Mesenchymal stem cell (in vitro differentiated cells and primary cell): Measurements from ENCODE around the gene UCN.

Experiments used
- DNase-seq: peaks from one replicate; pipeline ENCODE4 v3.0.0-alpha.2; 2013
- H2AFZ ChIP-seq: one replicate; pipeline ENCODE4 v1.6.1; 2013; ENCODE audit warnings: low read depth, mild to moderate bottlenecking, control low read depth, inconsistent platforms, low read length, moderate library complexity
- H2AK5ac ChIP-seq: 2 replicates; pipeline ENCODE4 v1.6.1; 2013; ENCODE audit warnings: low read length, moderate library complexity, mild to moderate bottlenecking, inconsistent platforms; ENCODE audit not compliant: severe bottlenecking
- H2BK120ac ChIP-seq: one replicate; pipeline ENCODE4 v1.6.1; 2013; ENCODE audit warnings: low read depth, mild to moderate bottlenecking, inconsistent platforms, low read length, moderate library complexity
- H2BK12ac ChIP-seq, 2 experiments: one replicate each; pipeline ENCODE4 v1.6.1; 2013; ENCODE audit warnings: inconsistent platforms in 2 of 2, low read length in 2 of 2, mild to moderate bottlenecking in 2 of 2, moderate library complexity in 2 of 2, control low read depth in 1 of 2
- H2BK15ac ChIP-seq: one replicate; pipeline ENCODE4 v1.6.1; 2013; ENCODE audit warnings: mild to moderate bottlenecking, low read depth, inconsistent platforms; ENCODE audit not compliant: poor library complexity, severe bottlenecking
- H2BK5ac ChIP-seq: 2 replicates; pipeline ENCODE4 v1.6.1; 2013; ENCODE audit warnings: low read depth, mild to moderate bottlenecking, low read length, control low read depth, inconsistent platforms; ENCODE audit not compliant: poor library complexity, severe bottlenecking
- H3K14ac ChIP-seq, 2 experiments: one replicate each; pipeline ENCODE4 v1.6.1; 2013; ENCODE audit warnings: inconsistent platforms in 2 of 2, low read length in 2 of 2, control low read depth in 1 of 2, mild to moderate bottlenecking in 1 of 2, moderate library complexity in 1 of 2
- H3K18ac ChIP-seq, 2 experiments: one replicate each; pipeline ENCODE4 v1.6.1; 2013; ENCODE audit warnings: inconsistent platforms in 2 of 2, low read length in 2 of 2, control low read depth in 1 of 2, low read depth in 1 of 2, mild to moderate bottlenecking in 1 of 2
- H3K23ac ChIP-seq, 2 experiments: one replicate each; pipeline ENCODE4 v1.6.1; 2013; ENCODE audit warnings: inconsistent platforms in 2 of 2, low read length in 2 of 2, mild to moderate bottlenecking in 2 of 2, moderate library complexity in 2 of 2, control low read depth in 1 of 2
- H3K27ac ChIP-seq: 2 replicates; pipeline ENCODE4 v1.5.1; 2013; ENCODE audit warnings: mild to moderate bottlenecking, moderate library complexity, low read length, control low read depth, inconsistent platforms; ENCODE audit not compliant: poor library complexity, severe bottlenecking
- H3K27me3 ChIP-seq, 2 experiments: 2 replicates each; pipeline versions ENCODE4 v1.6.1 to v1.7.0; 2013; ENCODE audit warnings: low read length in 2 of 2, mild to moderate bottlenecking in 2 of 2, moderate library complexity in 2 of 2, control low read depth in 1 of 2, inconsistent platforms in 1 of 2; ENCODE audit not compliant: control insufficient read depth in 1 of 2, insufficient read depth in 1 of 2
- H3K36me3 ChIP-seq, 2 experiments: 2 replicates each; pipeline versions ENCODE4 v1.6.1 to v1.7.0; 2013; ENCODE audit warnings: low read length in 2 of 2, control low read depth in 1 of 2, inconsistent platforms in 1 of 2, low read depth in 1 of 2, mild to moderate bottlenecking in 1 of 2; ENCODE audit not compliant: insufficient read depth in 2 of 2, control insufficient read depth in 1 of 2
- H3K4ac ChIP-seq, 2 experiments: one replicate each; pipeline ENCODE4 v1.6.1; 2013; ENCODE audit warnings: inconsistent platforms in 2 of 2, low read length in 2 of 2, mild to moderate bottlenecking in 2 of 2, moderate library complexity in 2 of 2, control low read depth in 1 of 2, low read depth in 1 of 2
- H3K4me1 ChIP-seq: 2 replicates; pipeline ENCODE4 v1.6.1; 2013; ENCODE audit warnings: low read depth, low read length, control low read depth; ENCODE audit not compliant: control insufficient read depth, insufficient read depth
- H3K4me2 ChIP-seq: 2 replicates; pipeline ENCODE4 v1.6.1; 2013; ENCODE audit warnings: low read length, mild to moderate bottlenecking, inconsistent platforms; ENCODE audit not compliant: poor library complexity, severe bottlenecking
- H3K4me3 ChIP-seq, 2 experiments: 2 replicates each; pipeline versions ENCODE4 v1.5.1 to v1.7.0; 2013; ENCODE audit warnings: low read length in 2 of 2, mild to moderate bottlenecking in 2 of 2, control low read depth in 1 of 2, low read depth in 1 of 2; ENCODE audit not compliant: insufficient read depth in 1 of 2
- H3K79me1 ChIP-seq: replicated peaks from 2 replicates; pipeline ENCODE4 v1.6.1; 2013; ENCODE audit warnings: mild to moderate bottlenecking, control low read depth, low read length, inconsistent platforms; ENCODE audit not compliant: poor library complexity, severe bottlenecking
- H3K9ac ChIP-seq: 2 replicates; pipeline ENCODE4 v1.7.0; 2013; ENCODE audit warnings: mild to moderate bottlenecking, low read length, moderate library complexity
- H3K9me3 ChIP-seq: 2 replicates; pipeline ENCODE4 v1.7.0; 2013; ENCODE audit warnings: mild to moderate bottlenecking, low read length; ENCODE audit not compliant: control insufficient read depth
- H4K8ac ChIP-seq: one replicate; pipeline ENCODE4 v1.6.1; 2013; ENCODE audit warnings: inconsistent platforms, mild to moderate bottlenecking, low read length, moderate library complexity
- H4K91ac ChIP-seq: one replicate; pipeline ENCODE4 v1.6.1; 2013; ENCODE audit warnings: mild to moderate bottlenecking, low read length, inconsistent platforms
- WGBS: methylation state at CpG from one replicate; pipeline ENCODE4 v1.1.7; 2013; ENCODE audit warnings: mixed read lengths; 5-methylcytosine and 5-hydroxymethylcytosine counted together

Gene UCN

DNA sequence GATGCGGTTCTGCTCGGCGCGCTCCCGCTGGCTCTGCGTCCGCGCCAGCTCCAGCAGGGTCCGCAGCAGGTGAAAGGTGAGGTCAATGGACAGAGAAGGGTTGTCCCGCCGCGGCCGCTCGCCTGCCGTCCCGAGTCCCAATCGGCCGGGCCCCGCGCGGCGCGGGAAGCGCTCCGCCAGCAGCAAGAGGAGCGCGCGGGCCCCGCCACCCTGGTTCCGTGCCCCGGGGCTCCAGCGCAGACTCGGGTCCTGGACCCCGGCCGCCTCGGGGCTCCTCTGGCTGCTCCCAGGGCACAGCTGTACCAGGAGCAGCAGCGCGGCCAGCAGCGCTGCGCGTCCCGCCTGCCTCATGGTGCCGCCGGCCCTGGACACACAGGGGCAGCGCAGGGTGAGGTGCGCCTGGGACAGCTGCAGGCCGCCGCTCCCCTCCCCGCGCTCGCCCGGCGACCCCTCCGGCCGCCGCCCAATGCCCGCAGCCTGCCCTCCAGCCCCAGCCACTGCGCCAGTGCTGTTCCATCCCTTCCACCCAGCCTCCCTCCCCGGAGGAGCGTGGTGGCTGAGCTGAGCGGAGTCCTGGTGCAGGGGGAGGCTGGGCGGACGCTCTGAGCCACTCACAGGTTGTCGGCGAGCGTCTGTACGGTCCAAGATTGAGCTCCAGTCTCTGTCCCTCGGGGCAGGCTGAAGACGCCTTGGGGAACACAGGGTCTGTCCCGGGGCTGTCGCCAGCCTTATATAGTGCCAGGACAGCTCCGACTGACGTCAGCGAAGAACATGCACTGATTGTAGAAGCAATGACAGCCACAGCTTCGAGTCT lies 493 bp downstream of the UCN start:
- H4K91ac ChIP-seq = no peak overlapping the region
- H3K4ac ChIP-seq = no peak overlapping the region
- H2BK15ac ChIP-seq = no peak overlapping the region
- H3K23ac ChIP-seq = no peak overlapping the region
- no peak overlapping the region for H2AK5ac ChIP-seq
- H2BK12ac ChIP-seq = no peak overlapping the region
- no peak overlapping the region for H3K4me2 ChIP-seq
- no peaks in the 10 kb centered on the region for H3K79me1 ChIP-seq
- no peak overlapping the region for H3K14ac ChIP-seq
- H3K9ac ChIP-seq = no peak overlapping the region
- no peak overlapping the region for H3K4me3 ChIP-seq
- H3K27me3 ChIP-seq = peaks cover 43 to 48% of the 10 kb centered on the region in 2 experiments
- DNase-seq = no peak
- peaks cover 16% of the 10 kb centered on the region for H3K4me1 ChIP-seq
- H3K36me3 ChIP-seq = peaks cover 14 to 34% of the 10 kb centered on the region in 2 experiments
- H3K27ac ChIP-seq = no peak overlapping the region
- H2AFZ ChIP-seq = no peak overlapping the region
- H2BK120ac ChIP-seq = no peak overlapping the region
- H4K8ac ChIP-seq = no peak overlapping the region
- H3K18ac ChIP-seq = no peak overlapping the region
- 9% methylated on average over 61 of the region's 75 CpGs for WGBS
- peaks cover 6% of the 10 kb centered on the region for H3K9me3 ChIP-seq
- H2BK5ac ChIP-seq = no peak overlapping the region

GRCh38 chr2:27307287-27307544 lies 1.0 kb downstream of the UCN start:
- Histone ChIP-seq H3K23ac (peak overlapping the region in 1 of 2 experiments; percentile 26), H4K91ac (no peak overlapping the region)
- 20% methylated on average over 12 of the region's 14 CpGs for WGBS

DNA sequence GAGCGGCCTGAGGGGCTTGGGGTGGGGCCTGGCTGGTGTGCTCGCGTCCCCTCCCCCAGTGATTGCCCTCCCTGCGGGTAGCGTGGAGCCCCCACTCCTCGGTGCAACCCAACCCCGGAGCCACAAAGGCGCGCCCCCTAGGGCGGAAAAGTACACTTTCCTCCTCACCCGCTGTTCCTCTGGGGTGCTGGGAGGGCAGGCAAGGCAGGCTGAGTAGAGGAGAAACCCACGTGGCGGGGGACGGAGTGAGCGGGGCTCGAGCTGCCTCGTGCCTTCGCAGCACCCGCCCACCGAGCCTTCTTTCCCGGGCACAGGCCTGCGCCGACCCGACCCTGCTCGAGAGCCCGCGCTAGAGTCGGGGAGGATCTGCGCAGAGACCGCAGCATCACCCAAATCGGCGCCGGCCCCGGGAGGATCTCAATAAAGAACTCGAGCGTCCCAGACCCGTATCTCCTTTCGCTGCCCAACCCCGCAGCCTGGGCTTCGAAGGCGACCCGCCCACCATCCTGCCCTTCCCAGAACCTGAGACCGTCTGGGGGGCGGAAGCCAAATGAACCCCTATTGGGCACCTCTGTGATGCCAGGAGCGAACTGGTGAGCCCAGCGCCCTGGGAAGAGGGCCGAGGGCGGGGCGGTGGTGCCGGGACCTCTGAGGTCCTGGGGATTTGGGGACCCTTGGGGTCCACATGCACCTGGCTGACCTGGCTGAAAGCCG lies 1.5 kb downstream of the UCN start:
- no peak overlapping the region for H4K91ac ChIP-seq
- H3K79me1 ChIP-seq = no peaks in the 10 kb centered on the region
- peaks cover 6% of the 10 kb centered on the region for H3K9me3 ChIP-seq
- H3K18ac ChIP-seq = no peak overlapping the region
- peaks cover 11 to 25% of the 10 kb centered on the region in 2 experiments for H3K36me3 ChIP-seq
- no peak overlapping the region for H3K27ac ChIP-seq
- 6% methylated on average over 46 of the region's 51 CpGs for WGBS
- H3K4me3 ChIP-seq = peak overlapping the region in 1 of 2 experiments; percentile 18
- no peak overlapping the region for H3K14ac ChIP-seq
- peaks cover 43 to 48% of the 10 kb centered on the region in 2 experiments for H3K27me3 ChIP-seq
- peaks cover 16% of the 10 kb centered on the region for H3K4me1 ChIP-seq
- no peak overlapping the region for H4K8ac ChIP-seq
- H2BK120ac ChIP-seq = no peak overlapping the region
- no peak overlapping the region for H3K9ac ChIP-seq
- H2AK5ac ChIP-seq = no peak overlapping the region
- no peak overlapping the region for H2BK12ac ChIP-seq
- no peak for DNase-seq
- no peak overlapping the region for H3K23ac ChIP-seq
- H3K4ac ChIP-seq = no peak overlapping the region
- no peak overlapping the region for H2BK5ac ChIP-seq
- H3K4me2 ChIP-seq = no peak overlapping the region
- no peak overlapping the region for H2BK15ac ChIP-seq
- H2AFZ ChIP-seq = no peak overlapping the region

More at GRCh38 chr2:27307287-27307544, 1.0 kb downstream of the UCN start:
- Histone ChIP-seq H3K9me3 (peaks cover 6% of the 10 kb centered on the region), H2BK12ac (no peak overlapping the region), H3K27ac (no peak overlapping the region), H3K79me1 (no peaks in the 10 kb centered on the region), H2BK15ac (no peak overlapping the region), H3K4me1 (peaks cover 16% of the 10 kb centered on the region), H3K9ac (no peak overlapping the region), H3K4me3 (no peak overlapping the region), H2AK5ac (no peak overlapping the region), H3K4ac (no peak overlapping the region), H2BK120ac (no peak overlapping the region), H2BK5ac (no peak overlapping the region), H3K27me3 (peaks cover 43 to 48% of the 10 kb centered on the region in 2 experiments), H4K8ac (no peak overlapping the region), H3K36me3 (peaks cover 14 to 30% of the 10 kb centered on the region in 2 experiments), H2AFZ (no peak overlapping the region), H3K4me2 (no peak overlapping the region), H3K18ac (no peak overlapping the region), H3K14ac (no peak overlapping the region)
- DNase-seq = no peak

GRCh38 chr2:27306136-27306535 lies 2.1 kb downstream of the UCN start:
- no peak overlapping the region for H2BK12ac ChIP-seq
- no peak overlapping the region for H2BK120ac ChIP-seq
- no peak overlapping the region for H3K4ac ChIP-seq
- H3K14ac ChIP-seq = no peak overlapping the region
- no peak overlapping the region for H3K4me3 ChIP-seq
- H3K27me3 ChIP-seq = peaks cover 43 to 48% of the 10 kb centered on the region in 2 experiments
- H3K4me1 ChIP-seq = peaks cover 16% of the 10 kb centered on the region
- no peak overlapping the region for H3K4me2 ChIP-seq
- no peak overlapping the region for H3K18ac ChIP-seq
- no peak overlapping the region for H2BK15ac ChIP-seq
- H3K79me1 ChIP-seq = no peaks in the 10 kb centered on the region
- H4K8ac ChIP-seq = no peak overlapping the region
- H3K27ac ChIP-seq = no peak overlapping the region
- no peak overlapping the region for H2AK5ac ChIP-seq
- H3K36me3 ChIP-seq = peaks cover 6 to 19% of the 10 kb centered on the region in 2 experiments
- no peak overlapping the region for H3K23ac ChIP-seq
- no peak overlapping the region for H3K9ac ChIP-seq
- 59% methylated on average over 24 of the region's 26 CpGs for WGBS
- no peak for DNase-seq
- H3K9me3 ChIP-seq = peaks cover 6% of the 10 kb centered on the region
- no peak overlapping the region for H4K91ac ChIP-seq
- no peak overlapping the region for H2BK5ac ChIP-seq
- H2AFZ ChIP-seq = no peak overlapping the region
